ENCODE data around the gene STX7.

DNA sequence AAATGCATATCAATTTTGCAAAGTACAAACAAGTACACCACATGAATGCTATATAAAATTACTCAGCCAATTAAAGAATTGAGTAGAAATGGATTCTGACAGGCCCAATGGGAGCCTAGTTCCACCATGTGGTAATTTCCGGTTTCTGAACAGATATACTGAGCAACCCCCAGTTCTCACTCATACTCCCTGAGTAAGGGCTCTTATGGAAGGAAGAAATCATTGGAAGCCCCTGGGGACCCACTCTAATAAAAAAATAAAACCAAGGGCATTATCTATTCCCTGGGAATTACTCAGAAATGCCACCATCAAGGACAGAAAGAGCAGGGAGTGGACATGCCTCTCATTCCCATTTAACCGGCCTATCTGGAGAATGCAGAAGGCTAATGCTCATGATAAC lies 34.6 kb downstream of the STX7 start:
- TF ChIP-seq EP300 (IDR thresholded peaks at IDR 0.05) (no peak), NR3C1 (IDR thresholded peaks at IDR 0.05) (no peak), RFX5 (IDR thresholded peaks at IDR 0.05) (no peak)

Data from A549 (cell line).